RKO (cell line): ENCODE measurements around the gene NDRG2.

Experiments used
- DNase-seq: peaks from one replicate; pipeline ENCODE4 v3.0.0-alpha.2; 2016; ENCODE audit warnings: low spot score

The NDRG2 gene

GRCh38 chr14:20970647-20970982, 54.2 kb downstream of the NDRG2 start:
- no peak for DNase-seq

GRCh38 chr14:20969336-20969735, 55.5 kb downstream of the NDRG2 start:
- DNase-seq, result no peak
